Prostate gland (tissue), 2 donors: ENCODE data around the gene TMPO. TPM values are rescaled to one million over a fixed set of nuclear protein-coding genes. Genes with fewer than 3 reads are reported as not detected.
"Not testable (repeated sequence)": the region's sequence is repeated elsewhere in the genome, so short reads cannot be mapped to it uniquely, and the experiment has no call there.

Experiments
- DNase-seq: peaks from one replicate; pipeline ENCODE4 v3.0.0-alpha.2; 2019; ENCODE audit warnings: low spot score
- H3K27ac ChIP-seq, 2 donors: fragments of 200-600 bp; sonication (generic); 2 replicates each; pipeline ENCODE4 v1.5.1; 2017 to 2019
- H3K27me3 ChIP-seq: fragments of 200-600 bp; sonication (generic); replicated peaks from 2 replicates; pipeline ENCODE4 v1.5.1; 2019; ENCODE audit not compliant: insufficient read depth
- H3K36me3 ChIP-seq, 2 donors: fragments of 200-600 bp; sonication (generic); 1 replicate in 1 of 2; 2 replicates in 1 of 2; pipeline versions ENCODE4 v1.5.1 to v1.8.1; 2017 to 2019
- H3K4me1 ChIP-seq: fragments of 200-600 bp; sonication (generic); replicated peaks from 2 replicates; pipeline ENCODE4 v1.5.1; 2019
- H3K4me3 ChIP-seq, 2 donors: fragments of 200-600 bp; sonication (generic); 2 replicates each; pipeline ENCODE4 v1.5.1; 2017 to 2019
- H3K9me3 ChIP-seq: fragments of 200-600 bp; sonication (generic); 2 replicates; pipeline ENCODE4 v1.5.1; 2017
- POLR2A ChIP-seq: fragments of 450-650 bp; IDR thresholded peaks from one replicate; pipeline ENCODE4 v1.6.1; 2016; ENCODE audit warnings: antibody characterized with exemption, mild to moderate bottlenecking
- POLR2AphosphoS5 ChIP-seq: sonication (generic); formaldehyde crosslinking; IDR thresholded peaks from one replicate; pipeline ENCODE4 v1.6.1; 2017; ENCODE audit warnings: antibody characterized with exemption
- WGBS: methylation state at CpG from one replicate; pipeline ENCODE4 v1.1.5; 2018; 5-methylcytosine and 5-hydroxymethylcytosine counted together
- intact Hi-C: fragments of 100-400 bp; cut with DNase I; formaldehyde crosslinking; loops from one replicate; pipeline ENCODE4 v1.14.2; 2022
- total RNA-seq, 2 donors: library from RNA; depleted of rRNA; stranded (reverse); fragments of >200 nt; gene quantifications; one replicate each; pipeline ENCODE4 v1.1.0, GENCODE V29; 2016
- TF ChIP-seq, protein P1 (sequence below), 4 experiments: fragments of 200-600 bp in 2 of 4; fragments of 450-650 bp in 2 of 4; sonication (generic) in 2 of 4; IDR thresholded peaks; 1 replicate in 3 of 4; 2 replicates in 1 of 4; pipeline ENCODE4 v1.5.1; 2016 to 2019; ENCODE audit warnings: antibody characterized with exemption in 4 of 4, mild to moderate bottlenecking in 2 of 4, moderate library complexity in 2 of 4

TMPO gene
- total RNA-seq, 2 donors from 2014 or later, result 47.7 to 79.6 TPM

DNA sequence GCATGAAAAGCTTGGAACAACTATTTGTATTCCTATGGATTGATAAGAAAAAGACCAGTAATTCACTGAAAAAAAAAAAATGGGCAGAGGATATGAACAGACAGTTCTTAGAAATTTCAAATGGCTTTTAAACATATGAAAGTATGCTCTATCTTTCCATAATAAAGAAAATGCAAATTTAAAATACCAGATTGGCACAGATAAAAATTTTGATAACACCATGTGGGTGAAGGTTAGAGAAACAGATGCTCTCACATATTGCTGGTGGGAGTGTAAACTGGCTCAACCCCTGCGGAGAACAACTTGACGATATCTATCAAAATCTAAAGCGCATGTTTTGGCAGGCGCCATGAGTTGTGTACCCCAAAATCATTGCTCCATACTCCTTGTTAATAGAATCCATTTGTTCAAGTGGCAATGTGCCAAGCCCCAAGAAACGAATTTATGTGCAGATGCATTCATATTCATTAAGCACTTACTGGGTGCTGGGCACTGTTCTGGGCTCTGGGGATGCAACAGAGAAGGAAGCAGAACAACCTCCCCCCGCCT is 29.5 kb upstream of the TMPO start:
- H3K27me3 ChIP-seq, result no peaks in the 10 kb centered on the region
- H3K27ac ChIP-seq, result no peak overlapping the region
- H3K4me1 ChIP-seq, result no peaks in the 10 kb centered on the region
- no peaks in the 10 kb centered on the region for H3K9me3 ChIP-seq
- 79% methylated on average over 6 of the region's 6 CpGs for WGBS
- no peaks in the 10 kb centered on the region for H3K36me3 ChIP-seq
- H3K4me3 ChIP-seq, result no peak overlapping the region
- no peak for TF ChIP-seq POLR2A
- TF ChIP-seq, protein P1, sequence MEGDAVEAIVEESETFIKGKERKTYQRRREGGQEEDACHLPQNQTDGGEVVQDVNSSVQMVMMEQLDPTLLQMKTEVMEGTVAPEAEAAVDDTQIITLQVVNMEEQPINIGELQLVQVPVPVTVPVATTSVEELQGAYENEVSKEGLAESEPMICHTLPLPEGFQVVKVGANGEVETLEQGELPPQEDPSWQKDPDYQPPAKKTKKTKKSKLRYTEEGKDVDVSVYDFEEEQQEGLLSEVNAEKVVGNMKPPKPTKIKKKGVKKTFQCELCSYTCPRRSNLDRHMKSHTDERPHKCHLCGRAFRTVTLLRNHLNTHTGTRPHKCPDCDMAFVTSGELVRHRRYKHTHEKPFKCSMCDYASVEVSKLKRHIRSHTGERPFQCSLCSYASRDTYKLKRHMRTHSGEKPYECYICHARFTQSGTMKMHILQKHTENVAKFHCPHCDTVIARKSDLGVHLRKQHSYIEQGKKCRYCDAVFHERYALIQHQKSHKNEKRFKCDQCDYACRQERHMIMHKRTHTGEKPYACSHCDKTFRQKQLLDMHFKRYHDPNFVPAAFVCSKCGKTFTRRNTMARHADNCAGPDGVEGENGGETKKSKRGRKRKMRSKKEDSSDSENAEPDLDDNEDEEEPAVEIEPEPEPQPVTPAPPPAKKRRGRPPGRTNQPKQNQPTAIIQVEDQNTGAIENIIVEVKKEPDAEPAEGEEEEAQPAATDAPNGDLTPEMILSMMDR (IDR thresholded peaks at IDR 0.05), result no peak
- TF ChIP-seq POLR2AphosphoS5, result no peak
- no peak for DNase-seq
- intact Hi-C loops, result no loop called here

DNA sequence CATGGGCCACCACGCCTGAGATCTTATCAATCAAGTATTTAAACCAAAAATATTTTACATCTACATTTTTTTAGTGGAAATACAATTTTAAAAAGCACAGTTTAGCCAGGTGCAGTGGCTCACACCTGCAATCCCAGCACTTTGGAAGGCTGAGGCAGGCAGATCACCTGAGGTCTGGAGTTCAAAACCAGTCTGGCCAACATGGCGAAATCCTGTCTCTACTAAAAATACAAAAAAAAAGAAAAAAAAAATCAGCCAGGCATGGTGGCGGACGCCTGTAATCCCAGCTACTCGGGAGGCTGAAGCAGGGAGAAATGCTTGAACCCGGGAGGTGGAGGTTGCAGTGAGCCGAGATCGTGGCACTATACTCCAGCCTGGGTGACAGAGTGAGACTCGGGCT is 27.0 kb upstream of the TMPO start:
- H3K4me3 ChIP-seq, DNase-seq, H3K36me3 ChIP-seq, intact Hi-C loops, H3K27me3 ChIP-seq, H3K9me3 ChIP-seq, H3K4me1 ChIP-seq, H3K27ac ChIP-seq: not testable (repeated sequence)
- WGBS, result 97% methylated on average over 9 of the region's 9 CpGs

DNA sequence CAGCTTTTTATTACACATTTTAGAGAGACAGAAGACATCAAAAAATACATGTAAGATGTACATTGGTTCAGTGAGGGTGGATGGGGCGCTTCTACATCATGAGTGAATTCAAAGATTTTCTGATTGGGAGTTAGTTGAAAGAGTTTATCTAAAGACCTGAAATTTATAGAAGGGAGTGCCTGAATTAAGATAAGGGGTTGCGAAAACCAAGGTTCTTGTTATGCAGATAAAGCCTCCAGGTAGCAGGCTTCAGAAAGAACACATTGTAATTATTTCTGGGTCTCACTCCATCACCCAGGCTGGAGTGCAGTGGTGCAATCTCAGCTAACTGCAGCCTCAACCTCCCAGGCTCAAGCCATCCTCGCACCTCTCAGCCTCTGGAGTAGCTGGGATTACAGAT is 26.2 kb upstream of the TMPO start:
- DNase-seq, result no peak
- Histone ChIP-seq H3K27me3 (no peaks in the 10 kb centered on the region), H3K4me1 (no peaks in the 10 kb centered on the region), H3K27ac (no peak overlapping the region), H3K36me3 (no peaks in the 10 kb centered on the region), H3K9me3 (no peaks in the 10 kb centered on the region), H3K4me3 (no peak overlapping the region)
- TF ChIP-seq, protein P1 (IDR thresholded peaks at IDR 0.05), result no peak
- TF ChIP-seq POLR2AphosphoS5 (no peak), POLR2A (no peak)
- intact Hi-C loops, result no loop called here
- WGBS, result 94% methylated on average over 3 of the region's 3 CpGs

DNA sequence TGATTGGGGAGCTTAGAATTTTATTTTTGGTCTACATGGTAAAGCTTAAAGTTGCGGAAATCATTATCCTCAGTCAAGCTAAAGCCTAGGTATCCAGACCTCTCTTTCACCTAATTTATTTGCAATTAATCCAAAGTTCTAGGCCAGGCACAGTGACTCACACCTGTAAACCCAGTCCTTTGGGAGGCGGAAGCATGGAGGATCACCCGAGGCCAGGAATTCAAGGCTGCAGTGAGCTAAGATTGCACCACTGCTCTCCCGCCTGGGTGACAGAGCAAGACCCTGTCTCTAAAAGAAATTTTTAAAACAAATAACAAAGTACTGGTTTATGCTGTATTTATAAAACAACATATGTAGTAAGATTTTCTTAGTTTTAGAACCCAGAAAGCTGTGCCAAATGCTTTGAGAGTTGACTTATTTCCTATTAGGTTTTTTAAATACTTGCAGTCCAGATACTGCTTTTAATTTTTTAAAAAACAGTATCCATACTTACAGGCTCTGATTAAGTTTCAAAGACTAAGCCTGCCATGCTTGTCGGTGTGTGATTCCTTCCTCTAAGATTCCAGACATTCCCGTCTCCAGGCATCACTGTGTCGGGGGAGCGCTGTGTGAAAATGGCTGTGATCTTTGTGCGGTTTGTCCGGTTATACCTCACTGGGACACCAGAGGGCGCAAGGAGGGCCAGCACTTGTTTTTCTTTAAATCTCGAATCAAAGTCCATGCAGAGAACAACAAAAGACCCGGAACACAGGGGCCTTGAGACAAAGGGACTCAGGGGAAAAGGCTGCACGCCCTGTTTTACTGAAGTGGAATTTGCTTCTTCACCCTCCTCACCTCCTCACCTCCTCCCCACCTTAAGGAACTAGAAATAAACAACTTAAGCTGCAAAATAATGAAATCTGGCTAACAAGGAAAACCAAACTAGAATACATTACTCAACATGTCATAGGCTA is 24.6 kb upstream of the TMPO start:
- no peak overlapping the region for H3K4me3 ChIP-seq
- peak; percentile 74 for TF ChIP-seq POLR2AphosphoS5
- TF ChIP-seq, protein P1 (IDR thresholded peaks at IDR 0.05), result peak; percentile 67 to 90 (median 81)
- no peak for TF ChIP-seq POLR2A
- WGBS, result 26% methylated on average over 14 of the region's 14 CpGs

DNA sequence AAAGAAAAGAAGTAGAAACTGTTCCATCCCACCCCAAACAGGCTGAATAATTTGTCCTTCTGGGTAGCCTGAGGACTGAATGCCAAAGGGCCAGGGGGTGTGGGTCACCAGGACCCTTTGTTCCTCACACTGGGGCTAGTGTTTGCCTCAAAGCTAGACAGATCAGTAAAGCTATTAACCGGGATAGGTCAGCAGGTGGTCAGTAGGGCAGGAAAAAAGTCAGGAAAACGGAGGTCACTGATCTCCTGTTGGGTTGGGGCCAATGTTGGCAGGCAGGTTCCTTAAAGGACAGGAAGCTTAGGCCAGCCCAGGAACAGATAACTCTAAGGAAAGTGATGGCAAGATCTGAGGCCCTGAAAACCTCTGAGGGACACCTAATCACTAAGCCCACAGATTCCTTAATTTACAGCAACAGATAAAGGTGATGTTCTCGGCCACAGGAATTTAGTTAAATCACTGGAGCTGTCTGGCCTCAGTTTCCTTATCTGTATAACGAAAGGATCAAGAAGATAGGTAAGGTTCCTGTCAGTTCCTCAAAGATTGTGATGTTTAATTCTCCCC is 22.7 kb upstream of the TMPO start:
- intact Hi-C loops, result loop anchor here (10.0 kb wide), 1 partner anchor 102 kb away; the partner anchor contains the start of gene SLC25A3
- no peaks in the 10 kb centered on the region for H3K36me3 ChIP-seq
- WGBS, result 75% methylated on average over 4 of the region's 4 CpGs
- no peaks in the 10 kb centered on the region for H3K9me3 ChIP-seq
- TF ChIP-seq POLR2A (no peak), POLR2AphosphoS5 (no peak)
- TF ChIP-seq, protein P1 (IDR thresholded peaks at IDR 0.05), result no peak
- no peaks in the 10 kb centered on the region for H3K4me1 ChIP-seq
- no peak for DNase-seq
- H3K4me3 ChIP-seq, result no peak overlapping the region
- no peak overlapping the region for H3K27ac ChIP-seq
- H3K27me3 ChIP-seq, result no peaks in the 10 kb centered on the region

More for the DNA sequence above, 24.6 kb upstream of the TMPO start:
- no peaks in the 10 kb centered on the region for H3K27me3 ChIP-seq
- intact Hi-C loops, result loop anchor here (2.0 to 10.0 kb wide), 2 partner anchors 24 to 104 kb away; partner anchors contain the start of genes SLC25A3 and TMPO
- no peaks in the 10 kb centered on the region for H3K36me3 ChIP-seq
- peak; percentile 75 for DNase-seq
- H3K9me3 ChIP-seq, result no peaks in the 10 kb centered on the region
- H3K4me1 ChIP-seq, result no peaks in the 10 kb centered on the region
- H3K27ac ChIP-seq, result no peak overlapping the region

DNA sequence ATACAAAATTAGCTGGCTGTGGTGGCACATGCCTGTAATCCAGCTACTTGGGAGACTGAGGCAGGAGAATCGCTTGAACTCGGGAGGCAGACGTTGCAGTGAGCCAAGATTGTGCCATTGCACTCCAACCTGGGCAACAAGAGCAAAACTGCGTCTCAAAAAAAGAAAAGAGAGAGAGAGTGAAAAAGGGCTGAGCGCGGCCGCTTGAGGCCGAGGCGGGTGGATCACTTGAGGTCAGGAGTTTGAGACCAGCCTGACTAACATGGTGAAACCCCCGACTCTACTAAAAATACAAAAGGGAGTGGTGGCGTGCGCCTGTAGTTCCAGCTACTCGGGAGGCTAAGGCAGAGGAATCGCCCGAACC is 14.1 kb upstream of the TMPO start:
- H3K36me3 ChIP-seq, DNase-seq, intact Hi-C loops, H3K27ac ChIP-seq, H3K4me1 ChIP-seq, H3K27me3 ChIP-seq, H3K9me3 ChIP-seq, H3K4me3 ChIP-seq: not testable (repeated sequence)
- WGBS, result 97% methylated on average over 15 of the region's 15 CpGs
